OCI-LY7 (cell line): Measurements from ENCODE around the gene ALK. TPM values are rescaled to one million over a fixed set of nuclear protein-coding genes. Genes with fewer than 3 reads are reported as not detected.

Experiments
- BruUV-seq: library from RNA; stranded (reverse); fragments of 400-500 nt; replicated peaks from 2 replicates; lab custom pipeline; 2021; lab: Mats Ljungman, UMichigan
- CTCF ChIA-PET: fragments of 300-600 bp; sonication (Branson Sonifier 250); formaldehyde crosslinking; loops from one replicate; lab custom pipeline; 2022; ENCODE audit warnings: antibody characterized with exemption; ENCODE audit not compliant: unreplicated experiment; lab: Charles Lee
- POLR2A ChIA-PET: fragments of 300-600 bp; sonication (Branson Sonifier 250); formaldehyde crosslinking; loops from one replicate; lab custom pipeline; 2022; ENCODE audit warnings: antibody characterized with exemption; lab: Charles Lee
- DNase-seq: peaks from one replicate; pipeline ENCODE4 v3.0.0-alpha.2; 2015; ENCODE audit warnings: low spot score
- H2AFZ ChIP-seq: fragments of 200-600 bp; sonication (generic), shearing (Covaris generic); 2 replicates; pipeline ENCODE4 v1.6.1; 2014; ENCODE audit warnings: mild to moderate bottlenecking, antibody characterized with exemption, low read length, moderate library complexity
- H3K27ac ChIP-seq: fragments of 200-600 bp; sonication (generic); 2 replicates; pipeline ENCODE4 v1.5.1; 2014; ENCODE audit warnings: mixed run types, low read depth, mild to moderate bottlenecking, moderate library complexity, low read length, inconsistent platforms; ENCODE audit not compliant: poor library complexity, severe bottlenecking
- H3K36me3 ChIP-seq: fragments of 200-600 bp; sonication (generic); 2 replicates; pipeline ENCODE4 v1.6.1; 2014; ENCODE audit warnings: mild to moderate bottlenecking, antibody characterized with exemption, low read length, moderate library complexity, mixed read lengths; ENCODE audit not compliant: insufficient read depth
- H3K4me1 ChIP-seq: fragments of 200-600 bp; sonication (generic); 2 replicates; pipeline ENCODE4 v1.5.1; 2014; ENCODE audit warnings: mild to moderate bottlenecking, low read length; ENCODE audit not compliant: insufficient read depth, poor library complexity, severe bottlenecking
- H3K4me2 ChIP-seq: fragments of 200-600 bp; sonication (generic); 2 replicates; pipeline ENCODE4 v1.6.1; 2014; ENCODE audit warnings: mild to moderate bottlenecking, low read length
- H3K4me3 ChIP-seq: fragments of 200-600 bp; sonication (generic); 2 replicates; pipeline ENCODE4 v1.5.1; 2014; ENCODE audit warnings: mild to moderate bottlenecking, low read depth, low read length; ENCODE audit not compliant: poor library complexity, severe bottlenecking
- H3K79me2 ChIP-seq: fragments of 200-600 bp; sonication (generic); 2 replicates; pipeline ENCODE4 v1.6.1; 2016; ENCODE audit warnings: low read depth, mild to moderate bottlenecking, low read length, moderate library complexity, mixed read lengths; ENCODE audit not compliant: insufficient read depth
- H3K9me2 ChIP-seq: fragments of 200-600 bp; sonication (generic); 2 replicates; pipeline ENCODE4 v1.6.1; 2016; ENCODE audit warnings: mild to moderate bottlenecking, low read length, mixed read lengths; ENCODE audit not compliant: insufficient read depth
- H3K9me3 ChIP-seq: fragments of 200-600 bp; sonication (generic); 2 replicates; pipeline ENCODE4 v1.6.1; 2014; ENCODE audit warnings: mild to moderate bottlenecking, mixed run types, low read length, mixed read lengths
- H4K20me1 ChIP-seq: fragments of 200-600 bp; sonication (generic); 2 replicates; pipeline ENCODE4 v1.6.1; 2014; ENCODE audit warnings: mild to moderate bottlenecking, antibody characterized with exemption, low read length, moderate library complexity, mixed read lengths; ENCODE audit not compliant: insufficient read depth
- CTCF ChIP-seq: fragments of 200-600 bp; sonication (generic); conservative IDR thresholded peaks from 2 replicates; pipeline ENCODE4 v1.5.1; 2014; ENCODE audit warnings: mild to moderate bottlenecking, antibody characterized with exemption, low read length, moderate library complexity, mixed read lengths
- EZH2phosphoT487 ChIP-seq: fragments of 200-600 bp; sonication (generic); IDR thresholded peaks from 2 replicates; pipeline ENCODE4 v1.6.1; 2018; ENCODE audit warnings: low read depth, borderline replicate concordance, mild to moderate bottlenecking, mixed run types, antibody characterized with exemption, low read length, moderate library complexity, mixed read lengths
- intact Hi-C: fragments of 100-400 bp; cut with micrococcal nuclease; formaldehyde crosslinking; loops from one replicate; pipeline ENCODE4 v1.10.0; 2022; ENCODE audit not compliant: unreplicated experiment
- total RNA-seq, 2 experiments: library from RNA; depleted of rRNA in 1 of 2; stranded (reverse); fragments of >200 nt in 1 of 2; shearing (Covaris generic) in 1 of 2; gene quantifications; 2 replicates each; pipeline ENCODE4 v1.2.3, GENCODE V29; 2014 to 2022

ALK gene
- total RNA-seq, 2 experiments from 2014 or later, result 0.09 TPM; not detected in 1

- POLR2A ChIA-PET, result no interaction called here
Observed at GRCh38 chr2:29817801-29818680, 103.3 kb downstream of the ALK start.

GRCh38 chr2:29817299-29817698 lies 104.1 kb downstream of the ALK start:
- Histone ChIP-seq H2AFZ (no peak overlapping the region), H3K4me3 (no peak overlapping the region), H3K9me3 (no peaks in the 10 kb centered on the region), H3K9me2 (no peaks in the 10 kb centered on the region), H4K20me1 (no peaks in the 10 kb centered on the region), H3K4me2 (no peak overlapping the region), H3K79me2 (no peaks in the 10 kb centered on the region), H3K36me3 (no peaks in the 10 kb centered on the region), H3K4me1 (no peaks in the 10 kb centered on the region), H3K27ac (no peak overlapping the region)
- ChIA-PET CTCF (no interaction called here), POLR2A (no interaction called here)
- TF ChIP-seq CTCF (no peak), EZH2phosphoT487 (no peak)
- no peak for DNase-seq
- intact Hi-C loops, result no loop called here
- no TSS peak for BruUV-seq

More at GRCh38 chr2:29817801-29818680, 103.3 kb downstream of the ALK start:
- BruUV-seq, result no TSS peak
- Histone ChIP-seq H4K20me1 (no peaks in the 10 kb centered on the region), H3K9me2 (no peaks in the 10 kb centered on the region), H3K4me1 (no peaks in the 10 kb centered on the region), H3K79me2 (no peaks in the 10 kb centered on the region), H2AFZ (no peak overlapping the region), H3K4me2 (no peak overlapping the region), H3K4me3 (no peak overlapping the region), H3K9me3 (no peaks in the 10 kb centered on the region), H3K27ac (no peak overlapping the region), H3K36me3 (no peaks in the 10 kb centered on the region)
- DNase-seq, result no peak
- TF ChIP-seq EZH2phosphoT487, result no peak
- TF ChIP-seq CTCF, result no peak
- CTCF ChIA-PET, result no interaction called here
- intact Hi-C loops, result no loop called here

GRCh38 chr2:29816651-29817050 lies 104.7 kb downstream of the ALK start:
- no peaks in the 10 kb centered on the region for H4K20me1 ChIP-seq
- no peaks in the 10 kb centered on the region for H3K79me2 ChIP-seq
- H2AFZ ChIP-seq, result no peak overlapping the region
- H3K4me1 ChIP-seq, result no peaks in the 10 kb centered on the region
- H3K9me3 ChIP-seq, result no peaks in the 10 kb centered on the region
- no peak for DNase-seq
- no peaks in the 10 kb centered on the region for H3K36me3 ChIP-seq
- H3K27ac ChIP-seq, result no peak overlapping the region
- CTCF ChIA-PET, result no interaction called here
- no TSS peak for BruUV-seq
- no peak overlapping the region for H3K4me3 ChIP-seq
- POLR2A ChIA-PET, result no interaction called here
- H3K4me2 ChIP-seq, result no peak overlapping the region
- no peak for TF ChIP-seq CTCF
- no peak for TF ChIP-seq EZH2phosphoT487
- no peaks in the 10 kb centered on the region for H3K9me2 ChIP-seq
- intact Hi-C loops, result no loop called here
